IMR-90 (cell line): ENCODE measurements around the gene ANKS3. TPM values are rescaled to one million over a fixed set of nuclear protein-coding genes. Genes with fewer than 3 reads are reported as not detected.

Experiments used
- ATAC-seq: fragments of 200-7000 bp; cut with Tn5 transposase; 2 replicates; pipeline ENCODE4 v1.9.1; 2020; ENCODE audit warnings: low read depth, mild to moderate bottlenecking, moderate library complexity
- BruUV-seq: library from RNA; stranded (reverse); fragments of 400-500 nt; replicated peaks from 2 replicates; lab custom pipeline; 2021; lab: Mats Ljungman, UMichigan
- CTCF ChIA-PET: fragments of 300-600 bp; formaldehyde crosslinking; extraction: SDS; loops from one replicate; lab custom pipeline; 2021; ENCODE audit warnings: antibody characterized with exemption; lab: Yijun Ruan, JAX
- POLR2A ChIA-PET: fragments of 300-600 bp; sonication (Branson Sonifier 250); formaldehyde crosslinking; loops from one replicate; lab custom pipeline; 2022; ENCODE audit warnings: antibody characterized with exemption; ENCODE audit not compliant: unreplicated experiment; lab: Charles Lee
- DNase-seq: peaks from one replicate; pipeline ENCODE4 v3.0.0; 2013
- H2AFZ ChIP-seq: replicated peaks from 2 replicates; pipeline ENCODE3; 2013; ENCODE audit warnings: low read length, mild to moderate bottlenecking; ENCODE audit not compliant: poor library complexity
- H2AK5ac ChIP-seq: 2 replicates; pipeline ENCODE4 v1.6.1; 2013; ENCODE audit warnings: low read depth, low read length, inconsistent platforms
- H2AK9ac ChIP-seq: replicated peaks from 2 replicates; pipeline ENCODE3; 2013; ENCODE audit warnings: mild to moderate bottlenecking, low read depth, low read length, moderate library complexity; ENCODE audit not compliant: poor library complexity
- H2BK120ac ChIP-seq: 2 replicates; pipeline ENCODE4 v1.6.1; 2013; ENCODE audit warnings: low read depth, low read length, inconsistent platforms
- H2BK15ac ChIP-seq: 3 replicates; pipeline ENCODE4 v1.6.1; 2013; ENCODE audit warnings: low read depth, low read length, inconsistent platforms
- H2BK20ac ChIP-seq: 2 replicates; pipeline ENCODE4 v1.6.1; 2013; ENCODE audit warnings: low read depth, mild to moderate bottlenecking, inconsistent platforms, low read length, moderate library complexity
- H2BK5ac ChIP-seq: 2 replicates; pipeline ENCODE4 v1.6.1; 2013; ENCODE audit warnings: mild to moderate bottlenecking, low read depth, low read length, inconsistent platforms; ENCODE audit not compliant: poor library complexity, severe bottlenecking
- H3K14ac ChIP-seq: replicated peaks from 2 replicates; pipeline ENCODE4 v1.6.1; 2013; ENCODE audit warnings: low read depth, low read length, inconsistent platforms
- H3K18ac ChIP-seq: 2 replicates; pipeline ENCODE4 v1.6.1; 2013; ENCODE audit warnings: low read depth, low read length, control low read depth
- H3K23ac ChIP-seq: 2 replicates; pipeline ENCODE4 v1.6.1; 2013; ENCODE audit warnings: low read depth, low read length, inconsistent platforms
- H3K27ac ChIP-seq: 2 replicates; pipeline ENCODE4 v1.5.1; 2013; ENCODE audit warnings: mild to moderate bottlenecking, control low read depth, low read length; ENCODE audit not compliant: insufficient read depth
- H3K27me3 ChIP-seq: 2 replicates; pipeline ENCODE4 v1.6.1; 2013; ENCODE audit warnings: low read length; ENCODE audit not compliant: control insufficient read depth, insufficient read depth
- H3K36me3 ChIP-seq: 2 replicates; pipeline ENCODE4 v1.6.1; 2013; ENCODE audit warnings: low read length, mixed read lengths; ENCODE audit not compliant: control insufficient read depth, insufficient read depth
- H3K4ac ChIP-seq: 2 replicates; pipeline ENCODE4 v1.6.1; 2013; ENCODE audit warnings: low read depth, low read length, inconsistent platforms
- H3K4me1 ChIP-seq: 2 replicates; pipeline ENCODE4 v1.6.1; 2013; ENCODE audit warnings: low read length, mixed read lengths; ENCODE audit not compliant: control insufficient read depth, insufficient read depth
- H3K4me2 ChIP-seq: 2 replicates; pipeline ENCODE4 v1.6.1; 2013; ENCODE audit warnings: low read depth, mild to moderate bottlenecking, control low read depth, low read length, moderate library complexity
- H3K4me3 ChIP-seq: 2 replicates; pipeline ENCODE4 v1.5.1; 2013; ENCODE audit warnings: low read depth, mild to moderate bottlenecking, control low read depth, low read length, moderate library complexity; ENCODE audit not compliant: insufficient read depth
- H3K56ac ChIP-seq: 2 replicates; pipeline ENCODE4 v1.6.1; 2013; ENCODE audit warnings: low read length, inconsistent platforms; ENCODE audit not compliant: insufficient read depth; ENCODE audit errors: extremely low read depth
- H3K79me1 ChIP-seq, 2 experiments: 2 replicates each; pipeline ENCODE4 v1.6.1; 2013; ENCODE audit warnings: low read length in 2 of 2, inconsistent platforms in 1 of 2, low read depth in 1 of 2
- H3K9ac ChIP-seq: 2 replicates; pipeline ENCODE4 v1.6.1; 2013; ENCODE audit warnings: low read depth, low read length, control low read depth
- H3K9me1 ChIP-seq: 2 replicates; pipeline ENCODE4 v1.6.1; 2013; ENCODE audit warnings: low read length, inconsistent platforms; ENCODE audit not compliant: insufficient read depth
- H3K9me3 ChIP-seq: 2 replicates; pipeline ENCODE4 v1.6.1; 2013; ENCODE audit warnings: low read length; ENCODE audit not compliant: control insufficient read depth, insufficient read depth
- H4K20me1 ChIP-seq: 2 replicates; pipeline ENCODE4 v1.6.1; 2013; ENCODE audit warnings: low read length, inconsistent platforms; ENCODE audit not compliant: insufficient read depth
- H4K5ac ChIP-seq: 2 replicates; pipeline ENCODE4 v1.6.1; 2013; ENCODE audit warnings: mild to moderate bottlenecking, low read depth, low read length, control low read depth
- H4K8ac ChIP-seq, 2 experiments: 2 replicates each; pipeline ENCODE4 v1.6.1; 2013; ENCODE audit warnings: low read depth in 2 of 2, low read length in 2 of 2, control low read depth in 1 of 2, inconsistent platforms in 1 of 2
- H4K91ac ChIP-seq: 2 replicates; pipeline ENCODE4 v1.6.1; 2013; ENCODE audit warnings: low read depth, low read length, inconsistent platforms; ENCODE audit not compliant: insufficient read depth
- BHLHE40 ChIP-seq: fragments of 150-350 bp; IDR thresholded peaks from 2 replicates; pipeline ENCODE4 v1.6.1; 2016; ENCODE audit warnings: mild to moderate bottlenecking, low read depth, low read length
- CEBPB ChIP-seq: IDR thresholded peaks from 2 replicates; pipeline ENCODE4 v1.6.1; 2012; ENCODE audit warnings: low read depth, low read length, improper control_type of control experiment
- CHD1 ChIP-seq: IDR thresholded peaks from 2 replicates; pipeline ENCODE4 v1.6.1; 2012; ENCODE audit warnings: low read depth, low read length, improper control_type of control experiment
- CTCF ChIP-seq: conservative IDR thresholded peaks from 2 replicates; pipeline ENCODE4 v1.5.1; 2012; ENCODE audit warnings: mild to moderate bottlenecking, low read depth, low read length, improper control_type of control experiment
- ELK1 ChIP-seq: fragments of 150-350 bp; IDR thresholded peaks from 2 replicates; pipeline ENCODE4 v1.6.1; 2016; ENCODE audit warnings: low read depth, mild to moderate bottlenecking, low read length, moderate library complexity, borderline replicate concordance
- FOS ChIP-seq: fragments of 150-350 bp; IDR thresholded peaks from 2 replicates; pipeline ENCODE4 v1.6.1; 2016; ENCODE audit warnings: low read depth, low read length
- MAFK ChIP-seq: IDR thresholded peaks from 2 replicates; pipeline ENCODE4 v1.6.1; 2012; ENCODE audit warnings: low read depth, low read length, improper control_type of control experiment
- MAZ ChIP-seq: IDR thresholded peaks from 2 replicates; pipeline ENCODE4 v1.6.1; 2012; ENCODE audit warnings: low read depth, mild to moderate bottlenecking, low read length, improper control_type of control experiment, moderate library complexity, borderline replicate concordance
- MXI1 ChIP-seq: IDR thresholded peaks from 2 replicates; pipeline ENCODE4 v1.6.1; 2012; ENCODE audit warnings: low read depth, mild to moderate bottlenecking, low read length, moderate library complexity, borderline replicate concordance
- NFE2L2 ChIP-seq: fragments of 150-350 bp; IDR thresholded peaks from 2 replicates; pipeline ENCODE4 v1.6.1; 2016; ENCODE audit warnings: low read depth, mild to moderate bottlenecking, low read length
- POLR2A ChIP-seq: IDR thresholded peaks from 2 replicates; pipeline ENCODE4 v1.6.1; 2012; ENCODE audit warnings: mild to moderate bottlenecking, low read depth, low read length
- RAD21 ChIP-seq: IDR thresholded peaks from 2 replicates; pipeline ENCODE4 v1.6.1; 2012; ENCODE audit warnings: low read length, improper control_type of control experiment
- RCOR1 ChIP-seq: IDR thresholded peaks from 2 replicates; pipeline ENCODE4 v1.6.1; 2012; ENCODE audit warnings: mild to moderate bottlenecking, low read length, improper control_type of control experiment; ENCODE audit not compliant: insufficient replicate concordance
- RFX5 ChIP-seq: IDR thresholded peaks from 2 replicates; pipeline ENCODE4 v1.8.0; 2012; ENCODE audit warnings: low read depth, mild to moderate bottlenecking, low read length, moderate library complexity
- SMC3 ChIP-seq: fragments of 150-350 bp; IDR thresholded peaks from 2 replicates; pipeline ENCODE4 v1.6.1; 2016; ENCODE audit warnings: low read depth, mild to moderate bottlenecking, antibody characterized with exemption, low read length, moderate library complexity
- USF2 ChIP-seq: fragments of 150-350 bp; IDR thresholded peaks from 2 replicates; pipeline ENCODE4 v1.6.1; 2017; ENCODE audit warnings: mild to moderate bottlenecking, antibody characterized with exemption, low read length, low read depth
- WGBS, 2 experiments: methylation state at CpG; one replicate each; pipeline versions ENCODE4 v1.1.5 to v1.1.7; 2013; ENCODE audit warnings: missing lambda C conversion rate in 2 of 2; ENCODE audit not compliant: insufficient read length in 1 of 2; ENCODE audit errors: extremely low coverage in 2 of 2; 5-methylcytosine and 5-hydroxymethylcytosine counted together
- dilution Hi-C: fragments of 300-500 bp; cut with HindIII; formaldehyde crosslinking; loops from one replicate; pipeline ENCODE4 v1.14.3; 2018; ENCODE audit warnings: low sequenced_read_pairs; ENCODE audit not compliant: unreplicated experiment
- in situ Hi-C: fragments of 300-500 bp; cut with MboI; formaldehyde crosslinking; loops from 3 replicates; pipeline ENCODE4 v1.14.3; 2019; ENCODE audit warnings: low sequenced_read_pairs, inconsistent platforms, mixed read lengths
- intact Hi-C: fragments of 100-400 bp; cut with micrococcal nuclease; formaldehyde crosslinking; loops from 2 replicates; pipeline ENCODE4 v1.10.0; 2022
- polyA plus RNA-seq, 3 experiments: library from polyadenylated mRNA; depleted of rRNA; stranded (reverse); fragments of >200 nt; gene quantifications; 2 replicates each; pipeline ENCODE4 v1.2.3, GENCODE V29; 2012; ENCODE audit warnings: low replicate concordance in 1 of 3
- total RNA-seq: library from RNA; depleted of rRNA; stranded (reverse); fragments of >200 nt; gene quantifications from 2 replicates; pipeline ENCODE4 v1.2.3, GENCODE V29; 2012

Gene ANKS3
- total and polyA plus RNA-seq, 2 of the 4 experiments (the other 2 are of a cell fraction): 24.4 to 25.0 TPM

- H4K5ac ChIP-seq: no peak overlapping the region
- in situ Hi-C loops: no loop called here
- H3K14ac ChIP-seq: peak overlapping the region; percentile 20; the same call in 1 of the 2 replicates
- H4K20me1 ChIP-seq: peaks cover 3% of the 10 kb centered on the region; the same call in 1 of the 2 replicates
- peaks cover 4% of the 10 kb centered on the region for H3K4me1 ChIP-seq
- H3K79me1 ChIP-seq: peaks cover 19 to 44% of the 10 kb centered on the region in 2 experiments
- peak overlapping the region; percentile 74; the same call in 1 of the 2 replicates for H2AK5ac ChIP-seq
- ChIA-PET POLR2A (no interaction called here), CTCF (no interaction called here)
- H3K4ac ChIP-seq: 0 out of 2 replicates have a peak overlapping the region, but pooled peaks have one; percentile 12
- 0% methylated on average over 3 of the region's 17 CpGs; no CpG with 5 or more reads in 1 of the 2 experiments for WGBS, 2 experiments
- H3K18ac ChIP-seq: no peak overlapping the region
- ATAC-seq: no peak
- H2BK15ac ChIP-seq: no peak overlapping the region
- H3K27me3 ChIP-seq: no peaks in the 10 kb centered on the region
- peak overlapping the region; percentile 53 for H3K23ac ChIP-seq
- dilution Hi-C loops: no loop called here
- peak overlapping the region; percentile 11; the same call in 1 of the 2 replicates for H3K27ac ChIP-seq
- peak overlapping the region; percentile 98 for H3K4me2 ChIP-seq
- H3K36me3 ChIP-seq: peaks cover 15% of the 10 kb centered on the region
- no peaks in the 10 kb centered on the region for H3K9me3 ChIP-seq
- no peak for DNase-seq
- peaks cover 4% of the 10 kb centered on the region; the same call in 1 of the 2 replicates for H3K9me1 ChIP-seq
- H3K9ac ChIP-seq: peak overlapping the region; percentile 90
- H2BK20ac ChIP-seq: no peak overlapping the region
- peak overlapping the region; percentile 43; the same call in 1 of the 2 replicates for H4K91ac ChIP-seq
- no TSS peak for BruUV-seq
- intact Hi-C loops: no loop called here
- H2AK9ac ChIP-seq: no peak overlapping the region
- peak overlapping the region; percentile 66 to 90; a peak in 2 of 4 replicates for H4K8ac ChIP-seq
- no peak overlapping the region for H2BK5ac ChIP-seq
- TF ChIP-seq MAZ (no peak), RCOR1 (no peak), BHLHE40 (no peak), SMC3 (no peak), CTCF (no peak), CEBPB (no peak), RFX5 (no peak), MAFK (no peak), NFE2L2 (no peak), MXI1 (no peak), RAD21 (no peak), USF2 (no peak), ELK1 (no peak), CHD1 (no peak), FOS (no peak), POLR2A (no peak)
- peak overlapping the region; percentile 89 for H3K4me3 ChIP-seq
- H2BK120ac ChIP-seq: no peak overlapping the region
- peak overlapping the region; percentile 47; the same call in 1 of the 2 replicates for H3K56ac ChIP-seq
- H2AFZ ChIP-seq: no peak overlapping the region
Observed at GRCh38 chr16:4733211-4733742, 794 bp downstream of the ANKS3 start.
